GM12872 (cell line): Measurements from ENCODE around the gene RNF4.

Experiments
- TF ChIP-seq, protein P1 (sequence below): IDR thresholded peaks from 3 replicates; pipeline ENCODE4 v1.5.1; 2011; ENCODE audit warnings: low read depth, mild to moderate bottlenecking, low read length, moderate library complexity; ENCODE audit not compliant: insufficient read depth

The RNF4 gene

GRCh38 chr4:2426069-2426397 is 42.9 kb upstream of the RNF4 start:
- TF ChIP-seq, protein P1, sequence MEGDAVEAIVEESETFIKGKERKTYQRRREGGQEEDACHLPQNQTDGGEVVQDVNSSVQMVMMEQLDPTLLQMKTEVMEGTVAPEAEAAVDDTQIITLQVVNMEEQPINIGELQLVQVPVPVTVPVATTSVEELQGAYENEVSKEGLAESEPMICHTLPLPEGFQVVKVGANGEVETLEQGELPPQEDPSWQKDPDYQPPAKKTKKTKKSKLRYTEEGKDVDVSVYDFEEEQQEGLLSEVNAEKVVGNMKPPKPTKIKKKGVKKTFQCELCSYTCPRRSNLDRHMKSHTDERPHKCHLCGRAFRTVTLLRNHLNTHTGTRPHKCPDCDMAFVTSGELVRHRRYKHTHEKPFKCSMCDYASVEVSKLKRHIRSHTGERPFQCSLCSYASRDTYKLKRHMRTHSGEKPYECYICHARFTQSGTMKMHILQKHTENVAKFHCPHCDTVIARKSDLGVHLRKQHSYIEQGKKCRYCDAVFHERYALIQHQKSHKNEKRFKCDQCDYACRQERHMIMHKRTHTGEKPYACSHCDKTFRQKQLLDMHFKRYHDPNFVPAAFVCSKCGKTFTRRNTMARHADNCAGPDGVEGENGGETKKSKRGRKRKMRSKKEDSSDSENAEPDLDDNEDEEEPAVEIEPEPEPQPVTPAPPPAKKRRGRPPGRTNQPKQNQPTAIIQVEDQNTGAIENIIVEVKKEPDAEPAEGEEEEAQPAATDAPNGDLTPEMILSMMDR = no peak

GRCh38 chr4:2426711-2427275 is 42.1 kb upstream of the RNF4 start:
- TF ChIP-seq, protein P1 = no peak

- TF ChIP-seq, protein P1 = no peak
Measured at GRCh38 chr4:2427383-2428334, 41.2 kb upstream of the RNF4 start.

- TF ChIP-seq, protein P1 = no peak
Measured at GRCh38 chr4:2428496-2429213, 40.3 kb upstream of the RNF4 start.

GRCh38 chr4:2432004-2432403 is 36.9 kb upstream of the RNF4 start:
- TF ChIP-seq, protein P1 = no peak

DNA sequence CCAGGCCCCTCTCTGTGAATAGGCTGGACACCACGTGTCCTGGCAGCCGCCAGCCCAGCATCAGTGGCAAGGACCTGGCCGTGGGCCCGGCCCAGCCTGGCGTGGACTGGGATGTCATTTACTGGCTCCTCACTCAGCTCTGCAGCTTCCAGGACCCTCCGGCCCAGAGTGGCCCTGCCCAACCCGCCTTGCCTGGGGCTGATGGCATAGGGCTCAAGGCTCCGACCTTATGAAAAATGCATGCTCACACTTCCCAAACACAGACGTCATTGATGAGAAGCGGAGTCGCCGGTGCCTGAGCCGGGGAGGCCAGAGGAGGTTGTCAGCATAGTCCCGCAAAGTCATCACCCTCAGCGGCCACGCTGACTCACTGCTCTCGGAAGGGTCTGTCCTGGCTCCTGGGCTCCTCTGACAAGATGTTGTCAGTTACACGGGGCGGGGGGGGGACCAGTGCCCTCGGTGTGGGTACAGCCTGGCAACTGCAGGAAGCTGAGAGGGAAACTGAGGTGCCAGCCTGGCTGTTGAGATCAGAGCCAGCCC is 35.8 kb upstream of the RNF4 start:
- TF ChIP-seq, protein P1 = no peak
